Trophoblast cell (in vitro differentiated cells and primary cell): ENCODE data around the gene AGBL1.
A peak's percentile ranks its signal among the peaks of the same experiment; 100 is the strongest.

ENCODE experiments used
- DNase-seq, 2 donors: peaks; one replicate each; pipeline ENCODE4 v3.0.0-alpha.2; 2016
- H2AFZ ChIP-seq: 2 replicates; pipeline ENCODE4 v1.6.1; 2013; ENCODE audit warnings: low read length, moderate library complexity, mild to moderate bottlenecking; ENCODE audit not compliant: insufficient read depth, poor library complexity
- H2AK5ac ChIP-seq: 2 replicates; pipeline ENCODE4 v1.6.1; 2013; ENCODE audit warnings: mild to moderate bottlenecking, low read length
- H2BK120ac ChIP-seq: 2 replicates; pipeline ENCODE4 v1.6.1; 2013; ENCODE audit warnings: low read length, mild to moderate bottlenecking, moderate library complexity; ENCODE audit not compliant: insufficient read depth, poor library complexity
- H2BK12ac ChIP-seq: 2 replicates; pipeline ENCODE4 v1.6.1; 2013; ENCODE audit warnings: mild to moderate bottlenecking, low read length, moderate library complexity
- H2BK5ac ChIP-seq: 2 replicates; pipeline ENCODE4 v1.6.1; 2013; ENCODE audit warnings: low read length, low read depth, moderate library complexity, mild to moderate bottlenecking; ENCODE audit not compliant: poor library complexity
- H3K14ac ChIP-seq: 2 replicates; pipeline ENCODE4 v1.6.1; 2013; ENCODE audit warnings: mild to moderate bottlenecking, low read length
- H3K18ac ChIP-seq: 2 replicates; pipeline ENCODE4 v1.6.1; 2013; ENCODE audit warnings: mild to moderate bottlenecking, low read length
- H3K23ac ChIP-seq: 2 replicates; pipeline ENCODE4 v1.6.1; 2013; ENCODE audit warnings: low read length
- H3K27ac ChIP-seq: 2 replicates; pipeline ENCODE4 v1.5.1; 2013; ENCODE audit warnings: low read depth, mild to moderate bottlenecking, inconsistent platforms, low read length, moderate library complexity
- H3K27me3 ChIP-seq: 2 replicates; pipeline ENCODE4 v1.6.1; 2013; ENCODE audit warnings: inconsistent platforms, mild to moderate bottlenecking, low read length, moderate library complexity; ENCODE audit not compliant: insufficient read depth
- H3K36me3 ChIP-seq, 2 experiments: 1 replicate in 1 of 2; 2 replicates in 1 of 2; pipeline ENCODE4 v1.6.1; 2013; ENCODE audit warnings: low read length in 2 of 2, mild to moderate bottlenecking in 2 of 2, moderate library complexity in 1 of 2; ENCODE audit not compliant: insufficient read depth in 2 of 2, control insufficient read depth in 1 of 2
- H3K4ac ChIP-seq: 2 replicates; pipeline ENCODE4 v1.6.1; 2013; ENCODE audit warnings: low read depth, mild to moderate bottlenecking, low read length, moderate library complexity
- H3K4me1 ChIP-seq, 2 experiments: 1 replicate in 1 of 2; 2 replicates in 1 of 2; pipeline ENCODE4 v1.6.1; 2013; ENCODE audit warnings: low read length in 2 of 2, mild to moderate bottlenecking in 2 of 2, moderate library complexity in 1 of 2; ENCODE audit not compliant: insufficient read depth in 2 of 2, control insufficient read depth in 1 of 2
- H3K4me2 ChIP-seq: 2 replicates; pipeline ENCODE4 v1.6.1; 2013; ENCODE audit warnings: inconsistent platforms, mild to moderate bottlenecking, low read length, moderate library complexity
- H3K4me3 ChIP-seq: 2 replicates; pipeline ENCODE4 v1.5.1; 2013; ENCODE audit warnings: mild to moderate bottlenecking, low read depth, low read length, inconsistent platforms
- H3K79me1 ChIP-seq: one replicate; pipeline ENCODE4 v1.6.1; 2013; ENCODE audit warnings: low read length
- H3K79me2 ChIP-seq: 2 replicates; pipeline ENCODE4 v1.6.1; 2013; ENCODE audit warnings: low read length, mild to moderate bottlenecking; ENCODE audit not compliant: control insufficient read depth, insufficient read depth, poor library complexity
- H3K9ac ChIP-seq: 2 replicates; pipeline ENCODE4 v1.6.1; 2013; ENCODE audit warnings: mild to moderate bottlenecking, low read length
- H3K9me3 ChIP-seq: 2 replicates; pipeline ENCODE4 v1.6.1; 2013; ENCODE audit warnings: low read depth, mild to moderate bottlenecking, control low read depth, inconsistent platforms, low read length; ENCODE audit not compliant: insufficient read depth
- H4K12ac ChIP-seq: 2 replicates; pipeline ENCODE4 v1.6.1; 2013; ENCODE audit warnings: low read depth, mild to moderate bottlenecking, low read length, moderate library complexity
- H4K8ac ChIP-seq: 2 replicates; pipeline ENCODE4 v1.6.1; 2013; ENCODE audit warnings: low read depth, mild to moderate bottlenecking, low read length, moderate library complexity
- H4K91ac ChIP-seq: one replicate; pipeline ENCODE4 v1.6.1; 2013; ENCODE audit warnings: low read depth, mild to moderate bottlenecking, low read length, moderate library complexity
- WGBS: extraction: QIAGEN DNeasy Blood & Tissue Kit; methylation state at CpG from one replicate; pipeline ENCODE4 v1.1.7; 2013; ENCODE audit warnings: missing lambda C conversion rate; ENCODE audit not compliant: insufficient read length, insufficient coverage; ENCODE audit errors: extremely low coverage; 5-methylcytosine and 5-hydroxymethylcytosine counted together

The AGBL1 gene

GRCh38 chr15:86830304-86830703 is 750.6 kb downstream of the AGBL1 start:
- no peaks in the 10 kb centered on the region for H3K27me3 ChIP-seq
- no CpG with 5 or more reads among the region's 1 CpG for WGBS
- no peak overlapping the region for H3K27ac ChIP-seq
- no peaks in the 10 kb centered on the region for H3K79me1 ChIP-seq
- H2BK12ac ChIP-seq, result no peak overlapping the region
- DNase-seq, result peak; percentile 7 to 62
- H3K9ac ChIP-seq, result no peak overlapping the region
- H3K79me2 ChIP-seq, result no peaks in the 10 kb centered on the region
- H3K4ac ChIP-seq, result no peak overlapping the region
- H3K4me1 ChIP-seq, result no peaks in the 10 kb centered on the region
- H3K23ac ChIP-seq, result no peak overlapping the region
- H4K91ac ChIP-seq, result no peak overlapping the region
- H3K4me2 ChIP-seq, result no peak overlapping the region
- H4K8ac ChIP-seq, result no peak overlapping the region
- no peak overlapping the region for H3K4me3 ChIP-seq
- H2AK5ac ChIP-seq, result no peak overlapping the region
- no peak overlapping the region for H2BK120ac ChIP-seq
- H3K14ac ChIP-seq, result no peak overlapping the region
- H3K18ac ChIP-seq, result no peak overlapping the region
- no peak overlapping the region for H2AFZ ChIP-seq
- no peak overlapping the region for H4K12ac ChIP-seq
- H2BK5ac ChIP-seq, result no peak overlapping the region
- no peaks in the 10 kb centered on the region for H3K36me3 ChIP-seq
- no peaks in the 10 kb centered on the region for H3K9me3 ChIP-seq

- H4K8ac ChIP-seq, result no peak overlapping the region
- WGBS, result no CpG with 5 or more reads among the region's 2 CpGs
- no peak overlapping the region for H4K12ac ChIP-seq
- no peak overlapping the region for H2BK120ac ChIP-seq
- H3K9ac ChIP-seq, result no peak overlapping the region
- no peaks in the 10 kb centered on the region for H3K79me1 ChIP-seq
- H3K4me3 ChIP-seq, result no peak overlapping the region
- H3K9me3 ChIP-seq, result no peaks in the 10 kb centered on the region
- no peaks in the 10 kb centered on the region for H3K27me3 ChIP-seq
- no peak overlapping the region for H3K23ac ChIP-seq
- no peaks in the 10 kb centered on the region for H3K36me3 ChIP-seq
- no peak overlapping the region for H2AK5ac ChIP-seq
- no peak overlapping the region for H2BK12ac ChIP-seq
- H3K27ac ChIP-seq, result no peak overlapping the region
- H3K79me2 ChIP-seq, result no peaks in the 10 kb centered on the region
- H2AFZ ChIP-seq, result no peak overlapping the region
- H3K18ac ChIP-seq, result no peak overlapping the region
- H2BK5ac ChIP-seq, result no peak overlapping the region
- no peak overlapping the region for H3K14ac ChIP-seq
- H4K91ac ChIP-seq, result no peak overlapping the region
- H3K4ac ChIP-seq, result no peak overlapping the region
- DNase-seq, result no peak
- no peak overlapping the region for H3K4me2 ChIP-seq
- no peaks in the 10 kb centered on the region for H3K4me1 ChIP-seq
These were observed 753.9 kb downstream of the AGBL1 start for GRCh38 chr15:86833595-86833994.

GRCh38 chr15:86834115-86834863 is 754.6 kb downstream of the AGBL1 start:
- H3K4me2 ChIP-seq, result no peak overlapping the region
- H2BK120ac ChIP-seq, result no peak overlapping the region
- no peak for DNase-seq
- H4K12ac ChIP-seq, result no peak overlapping the region
- H3K9ac ChIP-seq, result peak overlapping the region; percentile 61
- H3K36me3 ChIP-seq, result no peaks in the 10 kb centered on the region
- no peak overlapping the region for H3K23ac ChIP-seq
- WGBS, result no CpG with 5 or more reads among the region's 7 CpGs
- no peak overlapping the region for H4K8ac ChIP-seq
- H3K79me2 ChIP-seq, result no peaks in the 10 kb centered on the region
- H4K91ac ChIP-seq, result no peak overlapping the region
- no peak overlapping the region for H3K27ac ChIP-seq
- no peak overlapping the region for H3K4ac ChIP-seq
- H3K4me1 ChIP-seq, result no peaks in the 10 kb centered on the region
- H3K18ac ChIP-seq, result no peak overlapping the region
- no peak overlapping the region for H2AK5ac ChIP-seq
- no peak overlapping the region for H3K14ac ChIP-seq
- H3K79me1 ChIP-seq, result no peaks in the 10 kb centered on the region
- no peak overlapping the region for H2BK5ac ChIP-seq
- no peaks in the 10 kb centered on the region for H3K9me3 ChIP-seq
- no peak overlapping the region for H2BK12ac ChIP-seq
- no peak overlapping the region for H3K4me3 ChIP-seq
- H2AFZ ChIP-seq, result no peak overlapping the region
- no peaks in the 10 kb centered on the region for H3K27me3 ChIP-seq

- H3K4me1 ChIP-seq, result no peaks in the 10 kb centered on the region
- no peak overlapping the region for H4K91ac ChIP-seq
- no peak overlapping the region for H2AFZ ChIP-seq
- no CpG with 5 or more reads among the region's 4 CpGs for WGBS
- H3K23ac ChIP-seq, result no peak overlapping the region
- H3K4me2 ChIP-seq, result no peak overlapping the region
- H4K8ac ChIP-seq, result no peak overlapping the region
- no peak overlapping the region for H3K27ac ChIP-seq
- DNase-seq, result no peak
- no peak overlapping the region for H3K9ac ChIP-seq
- H2AK5ac ChIP-seq, result no peak overlapping the region
- H3K27me3 ChIP-seq, result no peaks in the 10 kb centered on the region
- H3K79me2 ChIP-seq, result no peaks in the 10 kb centered on the region
- H3K14ac ChIP-seq, result no peak overlapping the region
- H3K79me1 ChIP-seq, result no peaks in the 10 kb centered on the region
- no peak overlapping the region for H2BK120ac ChIP-seq
- no peak overlapping the region for H2BK12ac ChIP-seq
- no peak overlapping the region for H3K4me3 ChIP-seq
- no peak overlapping the region for H3K18ac ChIP-seq
- H2BK5ac ChIP-seq, result no peak overlapping the region
- no peaks in the 10 kb centered on the region for H3K9me3 ChIP-seq
- H3K4ac ChIP-seq, result no peak overlapping the region
- H3K36me3 ChIP-seq, result no peaks in the 10 kb centered on the region
- H4K12ac ChIP-seq, result no peak overlapping the region
These were observed 757.8 kb downstream of the AGBL1 start for GRCh38 chr15:86837294-86838061.
